GM13977 (cell line): ENCODE results near the gene SSH2.
A peak's percentile ranks its signal among the peaks of the same experiment; 100 is the strongest.

Experiments
- DNase-seq: peaks from one replicate; pipeline ENCODE4 v3.0.0; 2012; ENCODE audit warnings: low spot score
- in situ Hi-C: fragments of 300-500 bp; cut with MboI; formaldehyde crosslinking; loops from one replicate; pipeline ENCODE4 v1.12.0; 2022; ENCODE audit warnings: low sequenced_read_pairs, low pct_unique_long_range_greater_than_20kb, mixed read lengths, inconsistent platforms; ENCODE audit not compliant: unreplicated experiment
- TF ChIP-seq, protein P1 (sequence below): IDR thresholded peaks from 2 replicates; pipeline ENCODE4 v1.5.1; 2012; ENCODE audit warnings: mild to moderate bottlenecking, control low read depth; ENCODE audit not compliant: insufficient read depth; ENCODE audit errors: extremely low read depth, missing control alignments

Gene SSH2

DNA sequence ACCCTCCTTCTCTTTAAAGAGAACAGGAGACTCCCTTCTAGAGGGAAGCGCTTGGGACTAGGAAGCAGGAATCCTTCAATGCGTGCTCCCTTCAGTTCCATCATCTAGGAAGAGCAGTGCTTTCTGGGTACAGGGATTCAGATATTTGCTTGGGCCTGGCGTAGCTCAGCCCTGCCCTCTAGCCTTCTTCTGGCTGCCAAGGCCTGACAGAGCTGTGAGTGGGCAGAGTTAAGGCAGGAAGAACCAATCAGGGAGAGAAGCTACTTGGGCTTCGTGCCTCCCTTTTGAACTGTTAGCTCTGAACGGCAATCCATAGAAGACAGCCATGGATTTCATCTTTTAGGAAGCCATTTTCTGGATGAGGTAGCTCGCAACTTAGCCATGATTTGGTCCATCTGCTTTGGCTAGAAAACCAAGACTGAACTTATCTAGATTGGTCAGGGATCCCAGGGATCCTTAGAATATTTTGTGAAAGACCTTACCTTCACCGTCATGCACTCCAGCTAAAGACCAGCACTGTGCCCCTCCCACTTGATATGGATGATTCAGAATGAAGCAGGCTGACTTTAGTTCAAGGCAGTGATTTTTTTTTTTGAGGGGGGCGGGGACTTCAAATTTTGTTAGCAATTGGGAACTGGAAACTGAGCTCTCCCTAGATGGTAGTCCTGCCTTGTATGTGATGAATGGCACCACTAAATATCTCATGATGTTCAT, 304.8 kb downstream of the SSH2 start:
- no peak for DNase-seq
- in situ Hi-C loops: loop anchor here (25.0 kb wide), 1 partner anchor 312 kb away; the partner anchor contains the start of genes EFCAB5 and SSH2

DNA sequence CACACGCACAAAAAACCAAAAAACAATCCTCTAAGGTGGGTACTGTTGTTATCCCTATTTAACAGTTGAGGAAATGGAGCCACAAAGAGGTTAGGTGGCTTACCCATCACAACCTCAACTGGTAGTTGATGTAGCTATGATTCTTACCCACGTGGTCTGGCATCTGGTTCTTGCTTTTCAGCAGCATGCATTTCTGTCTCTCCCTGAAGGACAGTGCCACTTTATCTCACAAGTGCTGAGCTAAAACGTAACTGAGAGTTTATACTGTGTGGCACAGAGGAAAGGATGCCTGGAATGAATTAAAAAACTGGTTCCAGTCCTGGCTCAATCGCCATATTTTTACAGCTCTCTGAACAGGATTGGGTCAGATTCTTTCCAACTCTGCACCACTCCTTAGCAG, 305.4 kb downstream of the SSH2 start:
- TF ChIP-seq, protein P1, sequence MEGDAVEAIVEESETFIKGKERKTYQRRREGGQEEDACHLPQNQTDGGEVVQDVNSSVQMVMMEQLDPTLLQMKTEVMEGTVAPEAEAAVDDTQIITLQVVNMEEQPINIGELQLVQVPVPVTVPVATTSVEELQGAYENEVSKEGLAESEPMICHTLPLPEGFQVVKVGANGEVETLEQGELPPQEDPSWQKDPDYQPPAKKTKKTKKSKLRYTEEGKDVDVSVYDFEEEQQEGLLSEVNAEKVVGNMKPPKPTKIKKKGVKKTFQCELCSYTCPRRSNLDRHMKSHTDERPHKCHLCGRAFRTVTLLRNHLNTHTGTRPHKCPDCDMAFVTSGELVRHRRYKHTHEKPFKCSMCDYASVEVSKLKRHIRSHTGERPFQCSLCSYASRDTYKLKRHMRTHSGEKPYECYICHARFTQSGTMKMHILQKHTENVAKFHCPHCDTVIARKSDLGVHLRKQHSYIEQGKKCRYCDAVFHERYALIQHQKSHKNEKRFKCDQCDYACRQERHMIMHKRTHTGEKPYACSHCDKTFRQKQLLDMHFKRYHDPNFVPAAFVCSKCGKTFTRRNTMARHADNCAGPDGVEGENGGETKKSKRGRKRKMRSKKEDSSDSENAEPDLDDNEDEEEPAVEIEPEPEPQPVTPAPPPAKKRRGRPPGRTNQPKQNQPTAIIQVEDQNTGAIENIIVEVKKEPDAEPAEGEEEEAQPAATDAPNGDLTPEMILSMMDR: no peak
- in situ Hi-C loops: no loop called here
- no peak for DNase-seq

More for the DNA sequence above, 304.8 kb downstream of the SSH2 start:
- TF ChIP-seq, protein P1: no peak

DNA sequence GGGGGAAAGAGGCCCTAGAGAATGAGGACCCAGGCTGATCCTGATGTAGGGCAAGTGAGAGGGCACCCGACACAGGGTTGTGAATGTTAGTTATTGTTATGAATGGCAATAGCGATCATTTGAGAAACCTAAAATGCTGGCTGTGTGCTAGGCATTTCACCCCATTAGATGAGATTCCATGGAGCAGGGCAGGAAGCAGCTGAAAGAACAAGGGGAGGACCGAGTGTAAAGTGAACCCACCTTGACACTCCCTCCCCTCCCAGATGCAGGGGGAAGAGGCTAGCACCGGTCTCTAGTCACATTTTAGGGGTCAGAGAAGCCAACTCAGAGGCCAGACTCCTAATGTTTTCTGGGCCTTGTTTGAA, 306.8 kb downstream of the SSH2 start:
- in situ Hi-C loops: no loop called here

GRCh38 chr17:29622337-29623282, 307.4 kb downstream of the SSH2 start, which contains the start of gene CORO6:
TSS of gene CORO6 (minus strand) at chr17:29622912. CDS start at chr17:29621421, 1,491 bp downstream.
- in situ Hi-C loops: no loop called here
- TF ChIP-seq, protein P1: no peak
- peak; percentile 82 for DNase-seq

More for the DNA sequence above, 306.8 kb downstream of the SSH2 start:
- DNase-seq: no peak
- TF ChIP-seq, protein P1: no peak

- TF ChIP-seq, protein P1: no peak
- in situ Hi-C loops: no loop called here
- no peak for DNase-seq
Observed at GRCh38 chr17:29621751-29622194, 308.3 kb downstream of the SSH2 start.

- TF ChIP-seq, protein P1: no peak
- no peak for DNase-seq
- in situ Hi-C loops: no loop called here
Observed at GRCh38 chr17:29620779-29621500, 309.1 kb downstream of the SSH2 start.
